Neural progenitor cell (in vitro differentiated cells): ENCODE results near the gene ERC1. TPM values are rescaled to one million over a fixed set of nuclear protein-coding genes. Genes with fewer than 3 reads are reported as not detected.

Source experiments
- DNase-seq: peaks from one replicate; pipeline ENCODE4 v3.0.0-alpha.2; 2016; ENCODE audit warnings: low spot score
- H2AFZ ChIP-seq: fragments of 200-600 bp; sonication (generic); replicated peaks from 2 replicates; pipeline ENCODE4 v1.6.1; 2016; ENCODE audit warnings: antibody characterized with exemption
- H3F3A ChIP-seq: fragments of 200-600 bp; sonication (generic); 2 replicates; pipeline ENCODE4 v1.6.1; 2016; ENCODE audit warnings: antibody characterized with exemption, low read depth
- H3K27ac ChIP-seq: fragments of 200-600 bp; sonication (generic); 2 replicates; pipeline ENCODE4 v1.5.1; 2016; ENCODE audit warnings: mild to moderate bottlenecking
- H3K27me3 ChIP-seq: fragments of 200-600 bp; sonication (generic); 2 replicates; pipeline ENCODE4 v1.6.1; 2016; ENCODE audit warnings: mild to moderate bottlenecking, moderate library complexity
- H3K36me3 ChIP-seq: fragments of 200-600 bp; sonication (generic); 2 replicates; pipeline ENCODE4 v1.5.1; 2016
- H3K4me1 ChIP-seq: fragments of 200-600 bp; sonication (generic); 2 replicates; pipeline ENCODE4 v1.6.1; 2016; ENCODE audit warnings: mixed run types
- H3K4me2 ChIP-seq: fragments of 200-600 bp; sonication (generic); 2 replicates; pipeline ENCODE4 v1.6.1; 2016
- H3K4me3 ChIP-seq: fragments of 200-600 bp; sonication (generic); 2 replicates; pipeline ENCODE4 v1.5.1; 2016
- H3K79me2 ChIP-seq: fragments of 200-600 bp; sonication (generic); 2 replicates; pipeline ENCODE4 v1.6.1; 2016; ENCODE audit warnings: low read depth
- H3K9ac ChIP-seq: fragments of 200-600 bp; sonication (generic); 2 replicates; pipeline ENCODE4 v1.6.1; 2016
- H3K9me3 ChIP-seq: fragments of 200-600 bp; sonication (generic); 2 replicates; pipeline ENCODE4 v1.5.1; 2016; ENCODE audit warnings: low read depth
- H4K20me1 ChIP-seq: fragments of 200-600 bp; sonication (generic); 2 replicates; pipeline ENCODE4 v1.6.1; 2016; ENCODE audit warnings: low read depth
- H3K27ac Mint-ChIP-seq: 3 replicates; pipeline ENCODE4 v1.8.0; 2021; ENCODE audit warnings: mixed read lengths
- H3K27me3 Mint-ChIP-seq: 2 replicates; pipeline ENCODE4 v1.8.0; 2022; ENCODE audit warnings: low read depth, mild to moderate bottlenecking, inconsistent platforms, moderate library complexity, mixed read lengths; ENCODE audit not compliant: insufficient read depth
- H3K36me3 Mint-ChIP-seq: 3 replicates; pipeline ENCODE4 v1.8.0; 2021; ENCODE audit warnings: mixed read lengths
- H3K4me1 Mint-ChIP-seq: 3 replicates; pipeline ENCODE4 v1.8.0; 2021; ENCODE audit warnings: mixed read lengths
- H3K4me3 Mint-ChIP-seq: 3 replicates; pipeline ENCODE4 v1.8.0; 2021; ENCODE audit warnings: mild to moderate bottlenecking, moderate library complexity, mixed read lengths
- H3K9me3 Mint-ChIP-seq: 3 replicates; pipeline ENCODE4 v1.8.0; 2020; ENCODE audit warnings: mixed read lengths
- CTCF ChIP-seq: fragments of 200-600 bp; sonication (generic); IDR thresholded peaks from 2 replicates; pipeline ENCODE4 v1.5.1; 2017; ENCODE audit warnings: antibody characterized with exemption, mild to moderate bottlenecking
- EZH2 ChIP-seq: fragments of 200-600 bp; sonication (generic); IDR thresholded peaks from 2 replicates; pipeline ENCODE4 v1.6.1; 2017; ENCODE audit warnings: antibody characterized with exemption, mild to moderate bottlenecking, moderate library complexity
- EZH2phosphoT487 ChIP-seq: fragments of 200-600 bp; sonication (generic); IDR thresholded peaks from 2 replicates; pipeline ENCODE4 v1.6.1; 2017; ENCODE audit warnings: antibody characterized with exemption
- total RNA-seq: library from RNA; depleted of rRNA; stranded (reverse); fragments of >200 nt; gene quantifications from 2 replicates; pipeline ENCODE4 v1.2.3, GENCODE V29; 2015; ENCODE audit warnings: low replicate concordance

The ERC1 gene
- total RNA-seq, 1 donor from 2014 or later, result 27.5 TPM

GRCh38 chr12:1003600-1004271, 12.7 kb downstream of the ERC1 start:
- Histone ChIP-seq H3K4me2 (peak overlapping the region; percentile 59), H2AFZ (no peak overlapping the region), H3F3A (peaks cover 17% of the 10 kb centered on the region), H3K4me3 (no peak overlapping the region), H3K9ac (no peak overlapping the region), H3K27me3 (no peaks in the 10 kb centered on the region), H3K79me2 (peaks cover 44% of the 10 kb centered on the region), H4K20me1 (peaks cover 70% of the 10 kb centered on the region), H3K9me3 (no peaks in the 10 kb centered on the region), H3K36me3 (no peaks in the 10 kb centered on the region), H3K27ac (peak overlapping the region; percentile 19), H3K4me1 (peaks cover 12% of the 10 kb centered on the region)
- TF ChIP-seq EZH2phosphoT487, result peak; percentile 63
- TF ChIP-seq EZH2, result no peak
- TF ChIP-seq CTCF, result no peak
- DNase-seq, result peak; percentile 83
- no peak overlapping the region for H3K4me3 Mint-ChIP-seq
- H3K36me3 Mint-ChIP-seq, result peaks cover 7% of the 10 kb centered on the region
- no peaks in the 10 kb centered on the region for H3K9me3 Mint-ChIP-seq
- no peaks in the 10 kb centered on the region for H3K27me3 Mint-ChIP-seq
- peak overlapping the region; percentile 29 for H3K27ac Mint-ChIP-seq
- peaks cover 12% of the 10 kb centered on the region for H3K4me1 Mint-ChIP-seq

- TF ChIP-seq EZH2phosphoT487, result no peak
Observed at GRCh38 chr12:1006255-1006654, 15.2 kb downstream of the ERC1 start.

GRCh38 chr12:1007276-1007675, 16.3 kb downstream of the ERC1 start:
- peaks cover 2% of the 10 kb centered on the region for H3K36me3 Mint-ChIP-seq
- no peak overlapping the region for H2AFZ ChIP-seq
- H3K4me1 Mint-ChIP-seq, result peaks cover 12% of the 10 kb centered on the region
- no peak overlapping the region for H3K9ac ChIP-seq
- peaks cover 17% of the 10 kb centered on the region for H3F3A ChIP-seq
- H3K4me1 ChIP-seq, result peaks cover 12% of the 10 kb centered on the region
- H3K4me3 ChIP-seq, result no peak overlapping the region
- H3K27ac Mint-ChIP-seq, result no peak overlapping the region
- no peaks in the 10 kb centered on the region for H3K9me3 ChIP-seq
- TF ChIP-seq CTCF, result no peak
- TF ChIP-seq EZH2, result no peak
- TF ChIP-seq EZH2phosphoT487, result no peak
- no peaks in the 10 kb centered on the region for H3K9me3 Mint-ChIP-seq
- H3K36me3 ChIP-seq, result no peaks in the 10 kb centered on the region
- peaks cover 3% of the 10 kb centered on the region for H3K27me3 Mint-ChIP-seq
- H3K4me3 Mint-ChIP-seq, result no peak overlapping the region
- no peak for DNase-seq
- H3K27ac ChIP-seq, result no peak overlapping the region
- peaks cover 42% of the 10 kb centered on the region for H3K79me2 ChIP-seq
- H3K4me2 ChIP-seq, result no peak overlapping the region
- H4K20me1 ChIP-seq, result peaks cover 44% of the 10 kb centered on the region
- no peaks in the 10 kb centered on the region for H3K27me3 ChIP-seq

More at GRCh38 chr12:1006255-1006654, 15.2 kb downstream of the ERC1 start:
- Histone ChIP-seq H3K27ac (no peak overlapping the region), H2AFZ (no peak overlapping the region), H3K79me2 (peaks cover 38% of the 10 kb centered on the region), H4K20me1 (peaks cover 53% of the 10 kb centered on the region), H3K36me3 (no peaks in the 10 kb centered on the region), H3K9ac (no peak overlapping the region), H3K4me3 (no peak overlapping the region), H3F3A (peaks cover 17% of the 10 kb centered on the region), H3K4me1 (peaks cover 12% of the 10 kb centered on the region), H3K4me2 (no peak overlapping the region), H3K9me3 (no peaks in the 10 kb centered on the region), H3K27me3 (no peaks in the 10 kb centered on the region)
- Mint-ChIP-seq H3K27me3 (peaks cover 2% of the 10 kb centered on the region), H3K9me3 (no peaks in the 10 kb centered on the region), H3K4me1 (peaks cover 12% of the 10 kb centered on the region), H3K4me3 (no peak overlapping the region), H3K27ac (no peak overlapping the region), H3K36me3 (peaks cover 4% of the 10 kb centered on the region)
- DNase-seq, result no peak

- Histone ChIP-seq H3K79me2 (peaks cover 39% of the 10 kb centered on the region), H3K4me3 (no peak overlapping the region), H3K27ac (no peak overlapping the region), H3K9ac (no peak overlapping the region), H4K20me1 (peaks cover 37% of the 10 kb centered on the region), H3K4me1 (peaks cover 12% of the 10 kb centered on the region), H3F3A (peaks cover 12% of the 10 kb centered on the region), H3K4me2 (no peak overlapping the region), H2AFZ (no peak overlapping the region), H3K27me3 (no peaks in the 10 kb centered on the region), H3K9me3 (no peaks in the 10 kb centered on the region), H3K36me3 (no peaks in the 10 kb centered on the region)
- no peak overlapping the region for H3K4me3 Mint-ChIP-seq
- peaks cover 12% of the 10 kb centered on the region for H3K4me1 Mint-ChIP-seq
- peaks cover 4% of the 10 kb centered on the region for H3K27me3 Mint-ChIP-seq
- DNase-seq, result no peak
- peaks cover 2% of the 10 kb centered on the region for H3K36me3 Mint-ChIP-seq
- H3K27ac Mint-ChIP-seq, result no peak overlapping the region
- TF ChIP-seq EZH2, result no peak
- no peak for TF ChIP-seq CTCF
- TF ChIP-seq EZH2phosphoT487, result no peak
- no peaks in the 10 kb centered on the region for H3K9me3 Mint-ChIP-seq
Observed at GRCh38 chr12:1007994-1008393, 17.0 kb downstream of the ERC1 start.
